ENCODE data around the gene RNF13. TPM values are rescaled to one million over a fixed set of nuclear protein-coding genes. Genes with fewer than 3 reads are reported as not detected.

The RNF13 gene
- total and polyA plus RNA-seq, 2 donors (not counting 1 experiment from before 2014, with no cell fraction given): 57.4 to 81.7 TPM

DNA sequence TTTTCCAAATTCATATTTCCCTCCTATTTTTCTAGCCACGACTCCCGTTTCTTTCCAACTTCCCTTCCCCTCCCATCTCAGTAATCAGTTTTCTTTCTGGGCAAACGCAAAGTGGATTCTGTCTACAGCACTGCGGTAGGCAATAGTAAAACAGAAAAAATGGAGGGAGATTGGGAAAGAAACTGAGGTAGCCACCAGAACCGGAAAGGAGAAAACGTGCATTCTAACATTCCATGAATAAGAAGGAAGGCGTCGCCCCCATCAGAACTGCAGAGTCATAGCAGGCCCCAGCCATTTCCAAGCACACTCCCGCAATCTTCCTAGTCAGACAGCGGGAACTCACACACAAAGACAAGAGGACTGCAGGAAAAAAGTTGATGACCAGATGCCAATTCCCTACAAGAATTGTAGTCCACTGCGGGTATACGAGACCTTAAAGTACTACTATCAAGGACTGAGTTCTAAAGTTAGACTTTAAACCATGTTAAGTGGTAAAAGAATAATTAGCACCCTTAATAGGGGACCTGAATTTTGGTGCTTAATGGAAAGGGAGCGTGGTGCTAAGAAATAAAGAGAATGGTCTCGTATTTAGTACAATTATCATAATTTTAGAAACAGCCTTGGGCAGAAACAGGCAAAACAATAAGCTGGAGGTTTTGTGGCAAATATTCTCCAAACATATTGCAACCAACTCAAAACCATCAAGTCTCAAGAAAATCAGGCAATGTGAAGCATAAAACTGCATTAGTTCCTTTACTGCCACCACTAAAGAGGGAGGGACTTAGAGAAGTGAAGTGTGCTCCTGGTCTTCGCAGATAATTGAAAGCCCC lies 156.3 kb downstream of the RNF13 start:
- no peaks in the 10 kb centered on the region for H3K9me3 ChIP-seq (ENCODE audit: control insufficient read depth, insufficient read depth, low read depth, low read length)
- peaks cover 75% of the 10 kb centered on the region for H3K79me2 ChIP-seq (ENCODE audit: control insufficient read depth, insufficient read depth, low read length)
- peaks cover 12% of the 10 kb centered on the region for H3K4me1 ChIP-seq (ENCODE audit: control insufficient read depth, extremely low read depth, insufficient read depth, low read length)
- peak overlapping the region; percentile 84 for H3K4me2 ChIP-seq (ENCODE audit: extremely low read depth, insufficient read depth, low read length)
- H3K9ac ChIP-seq (ENCODE audit: insufficient read depth, low read length): peak overlapping the region; percentile 88
- peak; percentile 86 to 90 for DNase-seq (ENCODE audit: low read depth in 2 of 2)
- no peak overlapping the region for H2AFZ ChIP-seq (ENCODE audit: low read length)
- peak overlapping the region; percentile 81 for H3K27ac ChIP-seq (ENCODE audit: insufficient read depth, low read length)
- H4K20me1 ChIP-seq (ENCODE audit: control insufficient read depth, extremely low read depth, insufficient read depth, low read length): no peaks in the 10 kb centered on the region
- no peaks in the 10 kb centered on the region for H3K27me3 ChIP-seq (ENCODE audit: control insufficient read depth, insufficient read depth, low read length)
- TF ChIP-seq EZH2 (IDR thresholded peaks at IDR 0.05; ENCODE audit: low read length, missing control alignments): no peak
- TF ChIP-seq, protein P1, sequence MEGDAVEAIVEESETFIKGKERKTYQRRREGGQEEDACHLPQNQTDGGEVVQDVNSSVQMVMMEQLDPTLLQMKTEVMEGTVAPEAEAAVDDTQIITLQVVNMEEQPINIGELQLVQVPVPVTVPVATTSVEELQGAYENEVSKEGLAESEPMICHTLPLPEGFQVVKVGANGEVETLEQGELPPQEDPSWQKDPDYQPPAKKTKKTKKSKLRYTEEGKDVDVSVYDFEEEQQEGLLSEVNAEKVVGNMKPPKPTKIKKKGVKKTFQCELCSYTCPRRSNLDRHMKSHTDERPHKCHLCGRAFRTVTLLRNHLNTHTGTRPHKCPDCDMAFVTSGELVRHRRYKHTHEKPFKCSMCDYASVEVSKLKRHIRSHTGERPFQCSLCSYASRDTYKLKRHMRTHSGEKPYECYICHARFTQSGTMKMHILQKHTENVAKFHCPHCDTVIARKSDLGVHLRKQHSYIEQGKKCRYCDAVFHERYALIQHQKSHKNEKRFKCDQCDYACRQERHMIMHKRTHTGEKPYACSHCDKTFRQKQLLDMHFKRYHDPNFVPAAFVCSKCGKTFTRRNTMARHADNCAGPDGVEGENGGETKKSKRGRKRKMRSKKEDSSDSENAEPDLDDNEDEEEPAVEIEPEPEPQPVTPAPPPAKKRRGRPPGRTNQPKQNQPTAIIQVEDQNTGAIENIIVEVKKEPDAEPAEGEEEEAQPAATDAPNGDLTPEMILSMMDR (conservative IDR thresholded peaks at IDR 0.05 in 1 of 2, IDR thresholded peaks at IDR 0.05 in 1 of 2; ENCODE audit: low read depth in 1 of 2, low read length in 2 of 2): peak in 1 of 2 donors; percentile 25
- peaks cover 3% of the 10 kb centered on the region for H3K36me3 ChIP-seq (ENCODE audit: control insufficient read depth, insufficient read depth, low read length)
- H3K4me3 ChIP-seq (replicated peaks in 1 of 4; ENCODE audit: control extremely low read depth in 1 of 4, insufficient read depth in 1 of 4, low read depth in 3 of 4, low read length in 4 of 4): peak overlapping the region; percentile 73 to 87 (median 81)

DNA sequence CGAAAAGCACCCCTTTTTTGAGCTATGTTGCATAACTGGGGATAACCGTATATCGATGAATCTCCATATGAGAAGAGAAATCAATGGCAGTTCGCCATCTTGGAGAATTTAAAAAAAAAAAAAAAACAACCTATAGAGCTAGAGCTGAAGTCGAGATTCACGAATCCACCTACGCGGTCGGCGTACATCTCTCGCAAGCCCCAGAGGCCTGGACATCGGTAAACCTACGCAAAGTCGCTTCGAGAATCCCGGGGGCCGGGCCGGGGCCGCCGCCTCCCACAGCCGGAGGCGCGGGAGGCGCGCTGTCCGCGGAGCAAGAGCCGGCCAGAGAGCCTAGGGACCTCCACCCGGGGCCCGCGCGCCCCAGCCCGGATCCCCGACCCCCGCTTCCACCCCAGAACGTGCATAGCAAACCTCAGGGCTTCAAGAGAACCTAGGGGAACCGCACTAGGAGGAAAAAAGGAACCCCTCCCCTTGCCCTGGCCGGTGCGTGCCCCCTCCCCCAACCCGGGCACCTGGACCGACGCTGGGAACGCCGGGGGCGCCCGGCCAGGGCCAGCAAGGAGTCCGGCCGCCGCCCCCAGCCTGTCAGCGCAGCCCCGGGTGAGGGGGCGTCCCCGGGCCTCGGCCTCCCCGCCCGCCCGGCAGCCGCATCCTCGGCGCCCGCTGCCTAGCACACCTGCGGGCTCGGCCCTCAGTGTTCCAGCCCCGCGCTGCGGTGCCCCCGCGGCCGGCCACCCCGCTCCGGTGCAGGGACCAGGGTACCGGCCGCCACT lies 157.1 kb downstream of the RNF13 start:
- Histone ChIP-seq H2AFZ (ENCODE audit: low read length) (peak overlapping the region; percentile 56), H3K9ac (ENCODE audit: insufficient read depth, low read length) (peak overlapping the region; percentile 88), H3K4me3 (replicated peaks in 1 of 4; ENCODE audit: control extremely low read depth in 1 of 4, insufficient read depth in 1 of 4, low read depth in 3 of 4, low read length in 4 of 4) (peak overlapping the region; percentile 73 to 87 (median 81)), H3K9me3 (ENCODE audit: control insufficient read depth, insufficient read depth, low read depth, low read length) (no peaks in the 10 kb centered on the region), H3K4me1 (ENCODE audit: control insufficient read depth, extremely low read depth, insufficient read depth, low read length) (peaks cover 6% of the 10 kb centered on the region), H3K27ac (ENCODE audit: insufficient read depth, low read length) (peak overlapping the region; percentile 81), H4K20me1 (ENCODE audit: control insufficient read depth, extremely low read depth, insufficient read depth, low read length) (no peaks in the 10 kb centered on the region), H3K27me3 (ENCODE audit: control insufficient read depth, insufficient read depth, low read length) (no peaks in the 10 kb centered on the region), H3K79me2 (ENCODE audit: control insufficient read depth, insufficient read depth, low read length) (peaks cover 67% of the 10 kb centered on the region), H3K4me2 (ENCODE audit: extremely low read depth, insufficient read depth, low read length) (peak overlapping the region; percentile 84), H3K36me3 (ENCODE audit: control insufficient read depth, insufficient read depth, low read length) (peaks cover 2% of the 10 kb centered on the region)
- DNase-seq (ENCODE audit: low read depth in 2 of 2): peak; percentile 81 to 94
- TF ChIP-seq, protein P1 (conservative IDR thresholded peaks at IDR 0.05 in 1 of 2, IDR thresholded peaks at IDR 0.05 in 1 of 2; ENCODE audit: low read depth in 1 of 2, low read length in 2 of 2): no peak
- no peak for TF ChIP-seq EZH2 (IDR thresholded peaks at IDR 0.05; ENCODE audit: low read length, missing control alignments)

Measured in fibroblast of lung (primary cell).